GM12865 (cell line): ENCODE results near the gene TRIP10.

ENCODE experiments used
- DNase-seq: peaks from one replicate; pipeline ENCODE4 v3.0.0; 2010; ENCODE audit warnings: low read depth
- H3K4me3 ChIP-seq: 2 replicates; pipeline ENCODE4 v1.5.1; 2011; ENCODE audit warnings: mild to moderate bottlenecking, low read depth, low read length, control low read depth
- TF ChIP-seq, protein P1 (sequence below): IDR thresholded peaks from 2 replicates; pipeline ENCODE4 v1.5.1; 2011; ENCODE audit warnings: low read length, control low read depth, low read depth, inconsistent platforms; ENCODE audit not compliant: insufficient read depth; ENCODE audit errors: missing control alignments

TRIP10 gene

DNA sequence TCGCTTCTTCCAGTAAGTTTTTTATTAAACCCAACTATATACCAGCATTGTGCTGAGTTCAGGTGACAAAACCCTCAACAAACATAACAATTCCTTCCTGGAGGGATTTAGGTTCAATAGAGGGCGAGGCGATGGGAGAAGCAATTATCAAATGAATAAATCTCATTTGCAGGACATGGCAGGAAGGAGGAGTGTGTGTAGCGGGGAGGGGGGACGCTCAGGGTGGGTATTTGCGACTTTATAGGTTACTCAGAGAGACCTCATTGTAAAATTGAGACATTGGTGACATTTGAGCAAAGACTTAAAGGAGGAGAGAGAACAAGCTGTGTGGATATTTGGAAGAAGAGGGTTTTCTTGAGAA is 22.9 kb upstream of the TRIP10 start:
- TF ChIP-seq, protein P1, sequence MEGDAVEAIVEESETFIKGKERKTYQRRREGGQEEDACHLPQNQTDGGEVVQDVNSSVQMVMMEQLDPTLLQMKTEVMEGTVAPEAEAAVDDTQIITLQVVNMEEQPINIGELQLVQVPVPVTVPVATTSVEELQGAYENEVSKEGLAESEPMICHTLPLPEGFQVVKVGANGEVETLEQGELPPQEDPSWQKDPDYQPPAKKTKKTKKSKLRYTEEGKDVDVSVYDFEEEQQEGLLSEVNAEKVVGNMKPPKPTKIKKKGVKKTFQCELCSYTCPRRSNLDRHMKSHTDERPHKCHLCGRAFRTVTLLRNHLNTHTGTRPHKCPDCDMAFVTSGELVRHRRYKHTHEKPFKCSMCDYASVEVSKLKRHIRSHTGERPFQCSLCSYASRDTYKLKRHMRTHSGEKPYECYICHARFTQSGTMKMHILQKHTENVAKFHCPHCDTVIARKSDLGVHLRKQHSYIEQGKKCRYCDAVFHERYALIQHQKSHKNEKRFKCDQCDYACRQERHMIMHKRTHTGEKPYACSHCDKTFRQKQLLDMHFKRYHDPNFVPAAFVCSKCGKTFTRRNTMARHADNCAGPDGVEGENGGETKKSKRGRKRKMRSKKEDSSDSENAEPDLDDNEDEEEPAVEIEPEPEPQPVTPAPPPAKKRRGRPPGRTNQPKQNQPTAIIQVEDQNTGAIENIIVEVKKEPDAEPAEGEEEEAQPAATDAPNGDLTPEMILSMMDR = no peak

DNA sequence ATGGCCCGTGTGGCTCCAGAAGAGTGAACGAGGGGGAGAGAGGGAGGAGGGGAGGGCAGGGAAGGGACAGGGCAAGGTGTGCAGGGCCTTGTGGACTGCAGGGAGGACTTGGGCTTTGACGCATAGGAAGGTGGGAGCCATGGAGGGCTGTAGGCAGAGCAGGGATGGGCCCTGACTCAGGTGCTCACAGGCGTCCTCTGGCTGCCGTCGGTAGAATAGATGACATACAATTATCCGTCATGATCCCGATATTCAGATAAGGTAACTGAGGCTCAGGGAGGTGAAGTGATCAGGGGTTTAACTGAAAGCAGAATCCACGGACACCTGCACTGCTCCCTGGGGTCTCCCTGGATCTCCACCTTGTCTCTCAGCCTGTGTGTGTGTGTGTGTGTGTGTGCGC is 22.4 kb upstream of the TRIP10 start:
- TF ChIP-seq, protein P1 = peak; percentile 20
- no peak overlapping the region for H3K4me3 ChIP-seq
- no peak for DNase-seq

More for the DNA sequence above, 22.9 kb upstream of the TRIP10 start:
- no peak overlapping the region for H3K4me3 ChIP-seq
- DNase-seq = no peak

DNA sequence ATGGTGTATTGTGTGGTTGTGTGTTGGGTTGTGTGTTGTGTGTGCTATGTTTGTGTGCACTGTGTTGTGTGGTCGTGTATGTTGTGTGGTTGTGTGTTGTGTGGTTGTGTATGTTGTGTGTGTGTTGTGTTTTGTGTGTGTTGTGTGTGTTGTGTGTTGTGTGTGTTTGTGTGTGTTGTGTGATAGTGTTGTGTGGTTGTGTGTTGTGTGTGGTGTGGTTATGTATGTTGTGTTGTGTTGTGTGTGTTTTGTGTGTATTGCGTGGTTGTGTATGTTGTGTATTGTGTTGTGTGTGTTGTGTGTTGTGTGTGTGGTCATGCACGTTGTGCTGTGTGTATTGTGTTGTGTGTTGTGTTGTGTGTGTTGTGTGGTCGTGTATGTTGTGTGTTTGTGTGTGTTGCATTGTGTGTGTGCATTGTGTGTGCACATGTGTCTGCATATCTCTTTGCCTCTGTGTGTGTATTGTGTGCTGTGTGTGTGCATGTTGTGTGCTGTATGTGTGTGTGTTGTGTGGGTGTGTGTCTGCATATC is 22.0 kb upstream of the TRIP10 start:
- no peak overlapping the region for H3K4me3 ChIP-seq
- no peak for DNase-seq
- TF ChIP-seq, protein P1 = no peak

DNA sequence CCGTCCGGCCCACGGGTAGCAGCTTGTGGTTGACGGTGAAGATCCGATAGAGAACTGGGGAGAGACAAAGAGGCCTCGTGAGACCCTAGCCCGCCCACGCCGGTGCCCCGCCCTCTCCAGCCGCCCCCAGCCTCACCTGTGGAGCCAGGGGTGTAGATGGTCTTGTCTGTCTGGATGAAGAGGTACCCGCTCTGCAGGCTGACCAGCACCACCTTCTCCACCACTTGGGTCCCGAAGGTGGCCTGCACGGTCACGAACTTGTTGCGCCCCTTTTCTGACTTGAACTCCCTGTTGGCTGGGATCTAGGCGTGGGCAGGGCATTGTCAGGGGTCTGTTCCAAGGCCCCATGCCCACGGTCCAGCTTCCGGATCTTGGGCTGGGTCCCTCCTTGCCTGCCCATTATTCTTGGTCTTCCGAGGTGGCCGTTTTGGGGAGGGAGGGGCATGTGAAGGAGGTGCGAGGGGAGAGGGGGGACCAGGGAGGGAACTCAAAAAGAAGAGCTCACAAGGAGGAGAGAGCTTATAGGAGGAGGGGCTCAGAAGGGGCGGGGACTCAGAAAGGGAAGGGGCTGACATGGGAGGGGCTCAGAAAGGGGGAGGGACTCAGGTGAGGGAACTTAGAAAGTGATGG is 21.3 kb upstream of the TRIP10 start:
- TF ChIP-seq, protein P1 = no peak
- H3K4me3 ChIP-seq = no peak overlapping the region
- DNase-seq = no peak

DNA sequence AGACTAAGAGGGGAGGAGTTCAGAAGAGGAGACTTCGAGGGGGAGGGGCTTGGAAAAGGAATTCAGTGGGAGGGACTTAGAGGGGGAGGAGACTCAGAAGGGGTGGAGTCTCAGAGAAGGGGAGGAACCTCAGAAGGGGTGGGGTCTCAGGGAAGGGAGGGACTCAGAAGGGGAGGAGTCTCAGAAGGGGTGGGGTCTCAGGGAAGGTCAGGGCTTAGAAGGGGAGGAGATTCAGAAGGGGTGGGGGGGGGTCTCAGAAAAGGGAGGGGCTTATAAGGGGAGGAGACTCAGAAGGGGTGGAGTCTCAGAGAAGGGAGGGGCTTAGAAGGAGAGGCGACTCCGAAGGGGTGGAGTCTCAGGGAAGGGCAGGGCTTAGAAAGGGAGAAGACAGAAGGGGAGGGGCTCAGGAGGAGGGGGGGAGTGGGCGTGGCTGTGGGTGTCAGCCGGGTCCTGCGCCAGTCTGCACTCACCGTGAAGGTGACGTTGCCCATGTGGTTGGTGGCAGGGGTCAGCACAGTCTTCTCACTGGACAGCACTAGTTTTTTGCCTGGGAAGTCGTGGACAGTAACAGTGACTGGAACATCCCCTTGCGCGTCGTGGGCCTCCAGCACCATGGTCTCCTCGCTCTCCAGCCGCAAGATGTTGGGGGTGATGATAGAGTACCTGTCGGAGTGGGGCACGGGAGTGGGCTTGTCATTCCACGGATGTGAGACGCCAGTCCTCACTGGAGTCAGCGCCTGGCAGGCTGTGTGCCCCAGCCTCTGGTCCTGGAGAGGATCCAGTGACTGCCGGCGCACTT is 20.5 kb upstream of the TRIP10 start:
- no peak overlapping the region for H3K4me3 ChIP-seq
- TF ChIP-seq, protein P1 = no peak
- peak; percentile 67 for DNase-seq

DNA sequence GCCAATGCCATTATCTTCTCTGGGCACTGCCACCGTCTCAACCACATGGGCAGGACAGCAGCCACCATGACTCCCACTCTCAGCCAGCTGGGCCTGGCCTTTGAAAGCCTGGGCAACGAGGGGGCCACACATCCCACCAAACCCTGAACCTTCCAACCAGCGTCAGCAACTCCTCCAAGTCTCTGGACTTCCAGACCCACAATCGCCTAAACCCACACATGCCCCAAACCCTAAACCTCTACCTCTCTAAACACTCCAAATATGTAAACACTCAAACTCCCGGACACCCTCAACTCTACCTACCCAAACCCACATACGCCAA is 20.0 kb upstream of the TRIP10 start:
- DNase-seq = no peak
- TF ChIP-seq, protein P1 = no peak
- H3K4me3 ChIP-seq = no peak overlapping the region

DNA sequence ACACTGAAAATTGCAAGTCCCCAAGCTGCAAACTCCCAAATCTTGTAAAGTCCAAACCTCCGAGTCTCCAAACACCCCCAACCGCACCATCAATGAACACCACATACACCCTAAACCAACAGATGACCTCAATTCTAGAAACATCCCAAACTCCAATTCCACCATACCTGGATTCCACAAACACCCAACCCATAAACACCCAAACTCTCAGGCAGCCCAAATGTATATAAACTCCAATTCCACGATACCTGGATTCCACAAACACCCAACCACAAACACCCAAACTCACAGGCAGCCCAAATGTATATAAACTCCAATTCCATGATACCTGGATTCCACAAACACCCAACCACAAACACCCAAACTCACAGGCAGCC is 19.5 kb upstream of the TRIP10 start:
- DNase-seq = no peak

More for the DNA sequence above, 19.5 kb upstream of the TRIP10 start:
- no peak overlapping the region for H3K4me3 ChIP-seq
- TF ChIP-seq, protein P1 = no peak
